HG03139 (cell line): ENCODE measurements around the gene ADAM15.

Experiments
- ATAC-seq: cut with Tn5 transposase; IDR thresholded peaks from one replicate; pipeline ENCODE4 v1.9.1; 2021; ENCODE audit not compliant: unreplicated experiment

ADAM15 gene

DNA sequence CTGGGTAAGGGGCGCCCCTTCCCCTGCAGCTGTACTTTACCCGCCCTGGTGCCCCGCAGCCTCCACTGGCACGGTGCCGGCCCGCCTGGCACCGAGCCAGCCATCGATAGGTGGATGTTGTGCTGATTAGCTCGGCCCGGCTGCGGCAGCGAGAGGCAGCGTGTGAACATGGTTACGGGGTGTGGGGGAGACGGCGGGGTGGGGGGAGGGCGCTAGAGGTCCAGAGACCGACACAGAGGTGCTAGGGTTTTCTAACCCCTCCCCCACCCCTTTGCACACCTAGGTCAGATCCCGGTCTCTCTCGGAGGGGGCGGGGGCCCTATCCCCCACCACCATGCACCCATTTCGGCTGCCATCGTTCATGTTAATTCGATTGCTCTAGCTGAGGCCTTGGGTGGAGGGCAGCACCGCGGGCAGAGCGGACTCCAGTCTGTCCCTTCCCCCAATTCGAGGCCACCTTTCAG, 19.1 kb downstream of the ADAM15 start:
- ATAC-seq: no peak

DNA sequence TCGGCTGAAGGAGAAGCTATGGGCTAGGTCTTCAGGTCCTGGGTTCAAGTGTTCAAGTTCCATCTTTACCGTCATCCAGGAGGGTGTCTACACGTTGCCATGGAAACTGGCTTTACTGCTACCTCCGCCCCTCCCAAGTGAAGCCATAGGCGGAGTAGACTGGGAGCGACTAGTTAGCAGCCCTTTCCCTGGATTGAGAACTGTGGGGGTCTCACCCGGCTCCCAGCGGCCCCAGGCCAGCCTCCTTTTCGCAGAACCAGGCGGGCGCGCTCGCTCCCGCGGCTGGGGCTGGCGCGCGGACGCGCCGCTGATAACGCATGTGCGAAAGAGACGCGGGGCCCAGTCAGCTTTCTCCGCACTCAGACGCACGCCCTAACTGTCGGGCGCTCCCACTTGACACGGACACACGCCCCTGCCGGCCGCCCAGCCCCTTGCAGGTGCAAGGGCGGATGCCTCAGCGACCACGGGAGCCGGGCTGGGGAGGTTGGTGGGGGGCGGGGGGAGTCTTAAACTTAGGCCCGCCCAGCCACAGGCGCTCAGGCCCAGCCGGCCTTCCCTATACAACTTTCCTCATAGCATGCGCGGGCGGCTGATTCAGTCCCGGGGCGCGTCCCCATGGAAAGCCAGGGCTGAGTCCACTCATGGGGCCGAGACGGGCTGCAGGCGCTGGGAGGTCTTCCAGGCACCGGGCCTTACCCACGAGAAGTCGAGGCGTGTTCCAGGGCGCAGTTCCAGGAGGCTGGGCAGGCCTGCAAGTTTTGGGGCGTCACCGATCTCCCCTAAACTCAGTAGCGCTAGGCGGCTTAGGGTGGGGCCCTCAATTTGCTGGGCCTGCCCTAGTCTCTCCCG, 19.8 kb downstream of the ADAM15 start:
- no peak for ATAC-seq

DNA sequence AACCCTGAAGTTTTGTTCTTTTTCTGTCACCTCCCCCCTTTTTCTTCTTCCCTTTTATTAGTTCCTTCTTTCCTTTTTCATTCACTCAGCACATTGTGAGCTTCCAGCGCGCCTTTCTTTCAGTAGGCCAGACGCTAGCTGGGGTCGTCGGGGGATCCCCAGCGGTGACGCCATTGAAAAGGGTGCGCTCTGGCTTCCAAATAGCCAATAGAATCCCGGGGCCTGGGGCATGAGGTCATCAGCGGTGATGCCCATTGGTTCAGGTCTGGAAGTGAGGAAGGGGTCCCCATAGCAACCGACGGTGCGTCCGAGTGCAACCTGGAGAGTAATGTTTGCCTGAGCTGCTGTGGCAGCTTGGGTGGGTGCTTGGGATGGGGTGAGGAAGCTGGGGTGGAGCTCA, 20.6 kb downstream of the ADAM15 start:
- no peak for ATAC-seq

DNA sequence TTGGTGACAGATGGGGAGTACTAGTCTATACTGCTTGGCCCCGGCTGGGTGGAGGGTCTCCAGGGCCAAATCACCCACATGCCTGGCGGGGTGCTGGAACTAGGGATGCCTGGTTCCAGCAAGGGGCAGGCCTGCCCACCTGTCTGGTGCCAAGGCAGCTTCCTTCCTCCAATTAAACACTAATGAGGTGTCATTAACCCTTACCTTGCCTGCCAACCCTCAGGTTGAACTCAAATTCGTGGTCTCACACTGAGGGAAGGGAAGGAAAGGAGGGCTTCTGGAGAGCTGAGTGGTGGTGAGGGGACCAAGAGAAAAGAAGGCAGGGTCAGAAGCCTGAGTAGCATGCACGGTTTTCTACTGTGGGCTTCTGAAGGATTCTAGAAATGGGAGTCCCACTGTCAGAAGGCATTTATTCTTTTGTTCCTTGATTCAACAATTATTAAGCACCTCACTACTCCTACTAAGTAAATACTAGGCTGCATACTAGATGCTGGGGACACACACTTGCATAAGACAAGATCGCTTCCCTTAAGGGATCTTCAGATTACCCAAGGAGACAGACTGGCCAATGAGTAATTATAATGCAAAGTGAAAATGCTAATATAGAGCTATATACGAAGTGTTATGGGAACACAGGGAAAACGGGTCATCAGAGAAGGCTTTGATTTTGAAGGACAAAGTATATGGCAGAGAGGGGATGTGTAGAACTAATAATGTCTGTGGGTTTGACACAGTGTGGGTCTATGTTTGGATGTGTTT, 21.6 kb downstream of the ADAM15 start:
- no peak for ATAC-seq

DNA sequence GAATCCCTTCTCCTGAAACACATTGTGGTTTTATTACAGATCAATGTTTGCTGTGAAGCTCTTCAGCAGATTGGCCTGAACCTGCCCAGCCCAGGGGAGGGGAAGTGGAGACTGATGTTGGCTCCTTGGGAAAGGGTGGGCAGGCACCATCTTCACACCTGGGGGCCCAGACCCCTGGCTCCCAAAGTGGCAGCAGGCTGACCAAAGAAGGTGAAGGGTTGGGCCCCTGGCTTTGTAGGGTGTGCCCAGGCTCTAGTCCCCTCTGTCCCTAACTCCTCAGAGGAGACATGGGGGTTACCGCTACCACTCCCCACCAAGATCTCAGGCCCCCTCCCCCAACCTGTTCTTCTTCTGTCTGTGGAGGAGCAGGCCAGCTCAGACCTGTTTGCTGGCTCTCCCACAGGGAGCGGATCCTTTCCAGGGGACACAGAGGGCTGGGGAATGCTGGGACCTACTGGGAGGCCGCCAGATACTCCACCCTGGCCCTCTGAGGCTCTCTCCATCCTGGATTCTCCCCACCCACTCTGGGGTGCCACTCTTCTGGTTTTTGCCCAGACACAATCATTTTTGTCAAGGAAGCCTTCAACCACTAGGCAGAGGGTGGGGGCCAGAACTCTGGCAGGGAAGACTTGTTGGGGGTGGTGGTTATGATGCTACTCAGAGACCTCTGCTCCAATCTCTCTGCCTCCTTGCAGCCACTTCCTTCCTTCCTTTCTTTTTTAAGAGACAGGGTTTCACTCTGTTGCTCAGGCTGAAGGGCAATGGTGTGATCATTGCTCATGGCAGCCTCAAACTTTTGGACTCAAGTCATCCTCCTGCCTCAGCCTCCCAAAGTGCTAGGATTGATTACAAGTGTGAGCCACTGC, 22.5 kb downstream of the ADAM15 start:
- ATAC-seq: no peak

DNA sequence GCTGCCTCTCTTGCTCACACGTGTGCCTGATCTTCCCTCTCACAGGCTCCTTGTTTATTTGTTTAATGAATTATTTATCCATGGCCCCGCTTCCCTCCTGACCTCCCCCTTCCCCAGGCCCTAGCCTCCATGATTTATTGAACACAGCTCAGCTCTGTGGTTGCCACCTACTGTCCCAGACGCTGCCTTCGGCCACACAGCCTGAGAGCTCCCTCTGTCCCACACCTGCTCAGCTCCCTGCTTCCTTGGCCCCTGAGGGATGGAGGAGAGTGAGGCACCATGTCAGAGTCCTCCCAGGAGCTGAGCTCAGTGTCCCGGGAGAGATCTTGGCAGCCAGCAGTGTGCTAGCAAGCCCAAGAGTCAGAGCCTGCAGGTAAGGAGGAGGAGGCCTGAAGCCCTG, 24.4 kb downstream of the ADAM15 start:
- no peak for ATAC-seq

DNA sequence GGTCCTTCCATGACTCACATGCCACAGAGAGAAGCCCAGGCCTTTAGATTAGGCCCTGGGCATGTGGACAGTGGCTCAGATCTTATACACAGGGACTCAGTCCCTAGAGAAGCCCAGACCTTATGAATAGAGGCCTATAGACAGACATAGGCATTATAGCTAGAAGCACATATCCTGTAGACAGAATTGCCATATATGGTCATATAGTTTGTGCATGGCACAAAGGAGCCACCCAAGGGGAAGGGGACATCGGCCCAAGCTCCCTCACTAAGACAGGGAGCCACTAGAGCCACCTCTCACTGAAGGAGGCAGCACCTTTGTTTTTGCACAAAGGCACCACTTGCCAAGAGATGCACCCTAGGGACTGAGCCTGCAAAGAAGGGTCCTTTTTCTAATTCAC, 25.3 kb downstream of the ADAM15 start:
- no peak for ATAC-seq

DNA sequence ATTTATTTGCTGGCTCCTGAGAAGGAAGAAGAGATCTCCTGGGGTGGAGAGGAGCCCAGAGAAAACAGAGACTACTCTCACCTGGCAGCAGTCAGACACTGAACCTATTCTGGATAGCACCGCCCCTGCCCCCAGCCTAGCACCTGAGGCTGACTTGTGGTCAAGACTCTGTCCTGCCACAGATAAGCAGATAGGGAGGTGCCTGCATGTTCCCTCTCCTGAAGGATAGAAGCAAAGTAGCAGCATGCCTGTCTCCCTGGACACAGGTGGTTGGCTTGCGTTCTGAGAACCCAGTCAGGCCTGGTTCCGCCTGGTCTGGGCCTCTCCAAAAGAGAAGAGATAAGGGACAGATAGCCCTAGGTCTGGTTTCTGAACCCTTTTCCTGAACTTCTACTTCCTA, 26.2 kb downstream of the ADAM15 start:
- no peak for ATAC-seq

DNA sequence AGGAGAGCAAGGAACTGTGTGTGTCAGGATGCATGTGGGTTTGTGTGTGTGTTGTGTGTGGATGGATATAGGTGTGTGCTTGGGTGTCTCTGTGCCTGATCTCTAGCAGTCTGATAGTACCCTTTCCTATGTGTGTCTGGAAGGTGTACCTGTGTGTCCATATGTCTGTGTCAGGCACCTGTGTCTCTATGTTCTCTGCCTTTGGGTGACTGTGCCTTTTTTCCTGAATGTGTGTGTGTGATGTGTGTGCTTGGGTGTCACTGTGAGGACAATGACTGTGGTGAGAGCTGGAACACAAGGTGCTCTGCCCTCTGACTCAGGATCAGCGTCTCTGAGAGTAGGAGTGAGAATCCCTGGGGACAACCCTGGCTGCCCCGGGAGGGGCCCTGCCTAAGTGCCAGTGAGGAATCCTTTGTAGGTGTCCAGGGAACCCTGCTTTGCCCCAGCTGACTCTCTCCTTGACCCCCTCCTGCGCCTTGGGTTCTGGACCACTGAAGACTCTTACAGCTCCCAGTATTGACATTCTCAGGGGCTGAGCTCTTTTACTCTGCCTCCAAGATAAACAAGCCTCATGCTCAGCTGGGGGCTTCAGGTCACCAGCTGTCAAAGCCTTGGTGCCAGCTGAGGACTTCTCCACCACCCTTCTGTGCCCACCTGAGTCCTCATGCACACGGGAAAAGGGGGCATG, 26.8 kb downstream of the ADAM15 start:
- no peak for ATAC-seq

DNA sequence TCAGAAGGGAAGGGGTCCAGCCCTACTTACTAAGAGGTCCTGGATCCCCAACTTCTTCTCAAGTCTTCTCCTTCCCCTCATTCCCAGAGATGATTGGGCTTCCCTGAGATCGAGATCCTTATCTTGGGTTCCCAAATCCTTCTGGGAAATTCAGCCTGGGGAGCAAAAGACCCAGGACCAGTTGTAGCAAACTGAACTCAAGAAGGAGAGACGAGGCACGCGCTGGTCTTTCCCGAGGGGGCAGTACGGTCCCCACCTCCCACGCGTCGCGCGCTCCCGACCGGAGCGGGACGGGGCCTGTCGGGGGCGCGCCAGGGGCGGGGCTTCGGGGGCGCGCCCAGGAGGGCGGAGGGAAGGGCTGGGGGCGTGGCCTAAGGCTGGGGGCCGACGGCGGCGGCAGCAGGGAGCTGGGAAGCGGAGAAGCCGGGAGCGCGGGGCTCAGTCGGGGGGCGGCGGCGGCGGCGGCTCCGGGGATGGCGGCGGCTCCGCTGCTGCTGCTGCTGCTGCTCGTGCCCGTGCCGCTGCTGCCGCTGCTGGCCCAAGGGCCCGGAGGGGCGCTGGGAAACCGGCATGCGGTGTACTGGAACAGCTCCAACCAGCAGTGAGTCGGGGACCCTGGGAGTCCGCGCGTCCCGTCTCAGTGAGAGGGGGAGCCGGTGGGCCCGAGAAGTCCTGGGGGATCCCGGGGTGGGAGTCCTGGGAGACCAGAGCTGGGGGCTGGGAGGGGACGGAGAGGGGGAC, 27.5 kb downstream of the ADAM15 start, which contains the start of gene EFNA3:
TSS of gene EFNA3 (plus strand) at position 369 of the 741 bp plus-strand sequence. CDS start at position 474, 105 bp downstream.
- ATAC-seq: no peak

DNA sequence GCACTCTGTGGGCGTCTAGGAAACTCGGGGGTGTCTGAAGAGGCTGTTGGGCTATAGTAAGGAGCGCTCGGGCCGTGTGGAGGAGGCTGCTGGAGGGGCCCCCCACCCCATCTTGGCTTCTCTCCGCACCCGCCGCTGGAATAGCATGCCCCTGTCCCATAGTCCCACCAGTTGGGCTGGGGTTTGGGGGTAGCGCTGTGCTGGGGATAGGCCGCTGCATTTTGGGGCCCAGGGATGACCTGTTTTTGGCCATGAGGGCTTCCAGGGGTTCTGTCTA, 28.0 kb downstream of the ADAM15 start:
- no peak for ATAC-seq

DNA sequence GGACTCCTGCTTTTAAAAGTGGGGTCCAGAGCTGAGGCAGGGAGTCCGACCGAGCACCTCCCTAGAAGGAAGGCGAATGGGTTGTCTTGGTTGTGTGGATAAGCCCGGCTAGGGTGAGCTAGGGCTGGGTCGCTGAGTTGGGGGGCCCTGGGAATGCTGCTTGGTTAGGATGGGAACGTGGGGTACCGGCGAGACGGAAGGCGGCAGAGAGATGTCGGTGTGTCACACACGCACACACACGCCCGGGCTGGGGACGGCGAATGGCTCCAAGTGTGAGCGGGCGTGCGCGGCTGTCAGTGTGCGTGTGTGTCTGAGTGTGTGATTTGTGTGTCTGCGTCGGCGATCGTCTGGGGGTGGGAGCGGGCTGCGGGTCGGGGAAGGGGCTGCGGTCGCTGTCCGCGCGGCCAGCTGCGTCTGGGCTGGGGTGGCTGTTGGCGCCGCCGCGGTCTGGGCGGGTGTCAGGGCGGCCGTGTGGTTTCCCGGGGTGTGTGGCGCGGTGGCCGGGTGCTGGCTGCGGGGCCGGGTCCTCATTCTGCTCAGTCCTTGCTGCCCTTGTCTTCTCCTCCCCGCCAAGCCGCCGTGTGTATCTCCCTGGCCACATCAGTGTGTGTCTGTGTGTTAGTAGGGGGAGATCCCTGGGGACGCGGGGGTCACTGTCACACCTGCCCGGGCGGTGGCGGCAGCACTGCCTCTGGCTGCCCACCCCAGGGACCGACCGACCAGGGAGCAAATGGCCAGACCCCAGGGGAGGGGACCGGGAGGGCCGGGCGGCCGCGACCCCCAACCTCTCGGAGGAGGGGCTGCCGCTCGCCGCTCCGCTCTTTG, 28.6 kb downstream of the ADAM15 start:
- ATAC-seq: no peak

DNA sequence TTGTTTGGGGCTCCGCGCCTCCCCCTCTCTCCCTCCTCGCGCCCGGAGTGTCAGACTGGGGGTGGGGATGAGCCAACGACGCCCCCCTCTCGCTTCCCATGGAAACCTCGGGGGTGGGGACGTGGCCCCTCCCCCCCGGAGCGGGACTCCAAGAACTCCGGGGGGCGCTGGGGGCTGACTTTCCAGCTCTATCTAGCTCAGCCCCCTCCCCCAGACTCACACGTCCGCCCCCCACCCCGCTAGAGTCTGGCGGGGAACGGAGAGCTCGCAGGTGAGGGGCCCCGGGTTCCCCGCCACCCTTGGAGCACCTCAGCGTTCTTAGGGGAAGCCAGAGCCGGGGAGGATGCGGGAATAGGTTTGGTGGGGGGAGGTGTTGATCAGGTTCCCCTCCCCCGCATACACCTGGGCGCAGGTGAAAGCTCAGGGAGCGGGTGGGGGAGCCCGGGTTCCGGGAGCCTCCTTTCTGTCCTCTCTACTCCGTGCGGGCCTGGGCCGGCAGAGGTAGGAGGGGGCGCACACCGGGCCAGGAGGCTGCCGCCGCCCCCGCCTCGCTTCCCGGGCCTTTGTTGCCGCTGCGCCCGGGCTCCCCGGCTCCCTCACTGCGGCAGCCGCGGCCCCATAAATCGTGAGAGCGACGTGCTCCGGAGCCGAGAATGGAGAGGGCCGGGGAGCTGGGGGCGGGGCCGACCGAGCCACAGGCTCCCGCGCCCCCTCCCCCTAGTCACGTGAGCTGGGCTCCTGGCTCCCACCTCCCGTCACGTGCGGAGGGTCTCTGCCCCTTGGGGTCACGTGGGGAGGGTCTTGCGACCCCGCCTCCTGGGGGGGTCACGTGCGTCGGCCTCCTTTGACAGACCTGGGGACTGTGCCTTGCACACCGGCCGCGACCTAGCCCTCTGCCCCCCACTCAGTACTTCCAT, 29.5 kb downstream of the ADAM15 start:
- ATAC-seq: no peak

DNA sequence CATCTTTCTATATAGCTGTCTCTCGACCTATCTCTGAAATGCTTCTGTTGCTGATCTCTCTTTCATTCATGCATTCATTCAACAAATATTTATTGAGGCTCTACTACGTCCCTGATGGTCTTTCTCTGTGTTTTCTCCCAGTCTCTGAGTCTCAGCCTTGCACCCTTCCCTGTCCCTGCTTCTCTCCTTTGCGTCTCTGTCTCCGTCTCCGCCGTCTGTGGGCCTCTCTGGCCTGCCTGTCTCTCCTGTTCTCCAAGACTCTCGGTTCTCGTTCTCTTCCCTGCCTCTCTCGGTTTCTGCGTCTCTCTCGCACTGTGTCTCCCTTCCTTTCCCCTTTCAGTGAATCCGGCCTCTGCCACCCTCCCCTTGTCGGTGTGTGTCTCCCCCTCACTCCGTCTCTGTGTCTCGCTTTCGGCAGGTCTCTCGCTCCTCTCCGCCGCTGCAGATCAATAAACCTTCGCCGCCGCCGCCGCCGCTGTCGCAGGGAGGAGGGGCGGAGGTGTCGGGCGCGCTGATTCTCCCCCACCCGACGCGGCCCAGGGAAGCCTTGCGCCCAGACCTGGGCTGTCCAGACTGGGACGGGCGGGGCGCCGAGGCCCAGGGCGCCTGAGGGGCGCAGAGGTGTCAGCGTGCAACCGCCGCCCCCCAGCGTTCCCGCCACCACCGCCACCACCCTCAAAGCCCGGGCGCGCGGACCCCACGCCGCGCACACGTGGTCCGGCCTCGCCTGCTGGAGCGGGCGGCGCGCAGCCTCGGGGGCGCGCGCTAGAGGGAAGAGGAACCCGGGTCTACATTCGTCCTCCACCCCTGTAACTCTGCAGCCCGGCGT, 30.6 kb downstream of the ADAM15 start:
- no peak for ATAC-seq

DNA sequence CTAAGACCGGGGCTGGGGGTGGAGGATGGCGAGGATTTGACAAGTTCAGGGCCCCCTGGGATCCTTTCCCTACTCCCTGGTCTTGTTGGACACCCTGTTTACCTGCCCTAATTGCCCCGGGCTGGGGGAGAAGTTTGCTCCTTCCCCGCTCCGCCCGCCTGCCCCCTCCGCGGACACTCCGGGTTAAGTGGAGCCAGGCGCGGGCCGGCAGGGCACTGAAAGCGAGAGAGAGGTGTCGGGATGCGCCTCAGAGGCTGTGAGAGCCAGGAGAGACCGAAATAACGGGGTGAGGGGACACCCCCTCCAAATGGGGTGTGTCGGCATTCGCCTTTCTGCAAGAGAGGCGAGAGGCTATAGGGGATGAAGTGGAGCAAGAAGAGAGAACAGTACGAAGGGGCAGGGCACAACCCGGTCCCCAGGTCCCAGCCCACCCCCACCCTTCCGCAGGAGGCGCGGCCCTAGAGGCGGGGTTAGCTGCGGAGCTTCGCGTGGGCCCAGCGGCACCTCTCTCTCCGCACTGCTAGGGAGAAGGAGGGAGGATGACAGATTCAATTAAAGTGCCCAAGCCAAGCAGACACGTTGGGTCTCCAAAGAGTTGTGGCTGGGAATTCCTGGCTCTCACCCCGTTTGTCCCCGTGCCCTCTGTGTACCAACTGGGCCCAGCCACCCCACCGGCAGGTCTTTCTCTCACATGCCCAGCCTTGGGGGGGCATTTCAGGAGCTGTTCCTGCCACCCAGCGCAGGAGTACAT, 31.4 kb downstream of the ADAM15 start:
- ATAC-seq: no peak

DNA sequence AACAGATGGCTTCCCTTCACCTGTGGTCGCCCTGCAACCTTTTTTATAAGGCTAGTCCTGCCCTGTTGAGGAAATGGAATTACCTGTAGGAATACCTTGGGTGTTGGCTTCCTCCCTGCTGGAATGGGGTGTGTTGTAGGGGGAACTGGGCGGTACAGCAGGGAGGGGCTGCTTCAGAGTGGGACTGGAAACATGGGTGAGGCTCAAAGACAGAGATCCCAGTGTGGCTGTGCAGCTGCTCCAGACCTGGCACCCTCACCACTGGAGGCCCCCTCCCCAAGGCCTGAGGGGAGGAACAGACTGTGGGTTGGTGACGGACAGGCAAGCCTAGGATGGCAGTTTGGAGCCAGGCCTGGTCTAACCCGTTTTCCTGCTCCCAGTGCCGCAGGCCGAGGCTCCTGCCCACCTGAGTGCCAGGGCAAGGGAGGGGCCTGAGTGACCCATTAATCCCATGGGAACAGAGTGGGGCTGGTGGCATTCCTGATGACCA, 32.0 kb downstream of the ADAM15 start:
- ATAC-seq: no peak
